ENCODE data around the gene SORCS1.

SORCS1 gene

DNA sequence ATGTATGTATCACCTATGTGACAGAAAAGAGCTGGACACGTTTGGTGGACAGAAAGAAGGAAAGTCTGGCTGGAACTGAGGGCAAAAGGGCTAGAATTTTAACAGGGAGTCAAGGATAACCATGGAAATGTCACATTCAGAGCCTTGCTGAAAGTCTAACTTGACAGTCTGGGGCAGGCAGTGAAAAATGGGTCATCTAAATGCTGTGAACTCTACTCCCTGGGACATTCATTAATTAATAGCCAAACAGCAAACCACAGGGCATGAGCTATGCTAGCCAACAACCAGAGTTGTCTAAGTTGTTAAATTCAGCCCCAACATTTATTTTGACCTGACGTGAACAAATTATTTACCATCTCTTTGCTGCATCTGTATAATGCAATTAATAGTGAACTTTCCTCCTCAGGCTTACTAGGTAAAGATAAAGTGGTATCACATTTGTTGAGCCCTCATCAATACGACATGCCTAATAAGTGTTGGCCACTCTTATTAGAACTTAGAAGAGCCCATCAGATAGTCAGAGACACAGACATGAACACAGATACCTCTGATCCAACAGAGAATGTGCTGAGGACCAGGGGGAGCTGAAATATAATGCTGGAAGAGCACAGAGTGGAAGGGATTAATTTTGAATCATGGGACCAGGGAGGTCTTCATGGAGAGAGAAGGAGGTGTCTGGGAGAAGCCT is 109.9 kb downstream of the SORCS1 start:
- no peak overlapping the region for H3K4me3 ChIP-seq (ENCODE audit: low read length)
- no CpG with 5 or more reads among the region's 3 CpGs for WGBS (ENCODE audit: insufficient coverage, insufficient read length)
- no peak for DNase-seq (ENCODE audit: low read depth, low spot score)
- H3K4me1 ChIP-seq (ENCODE audit: control insufficient read depth, insufficient read depth, low read length) = no peaks in the 10 kb centered on the region
- no peaks in the 10 kb centered on the region for H3K27me3 ChIP-seq (ENCODE audit: control insufficient read depth, insufficient read depth, low read length)
- no peaks in the 10 kb centered on the region for H3K36me3 ChIP-seq (ENCODE audit: control insufficient read depth, insufficient read depth, low read length)
- H3K9me3 ChIP-seq (ENCODE audit: control insufficient read depth, insufficient read depth, low read length) = no peaks in the 10 kb centered on the region
- no peak overlapping the region for H3K27ac ChIP-seq (ENCODE audit: low read length)

- no peak for DNase-seq (ENCODE audit: low read depth, low spot score)
- Histone ChIP-seq H3K27ac (ENCODE audit: low read length) (no peak overlapping the region), H3K36me3 (ENCODE audit: control insufficient read depth, insufficient read depth, low read length) (no peaks in the 10 kb centered on the region), H3K27me3 (ENCODE audit: control insufficient read depth, insufficient read depth, low read length) (no peaks in the 10 kb centered on the region), H3K4me3 (ENCODE audit: low read length) (no peak overlapping the region), H3K4me1 (ENCODE audit: control insufficient read depth, insufficient read depth, low read length) (no peaks in the 10 kb centered on the region), H3K9me3 (ENCODE audit: control insufficient read depth, insufficient read depth, low read length) (no peaks in the 10 kb centered on the region)
- WGBS (ENCODE audit: insufficient coverage, insufficient read length) = no CpG with 5 or more reads among the region's 1 CpG
Observed at GRCh38 chr10:107051769-107052168, 112.7 kb downstream of the SORCS1 start.

GRCh38 chr10:107043461-107043860 is 121.0 kb downstream of the SORCS1 start:
- Histone ChIP-seq H3K27me3 (ENCODE audit: control insufficient read depth, insufficient read depth, low read length) (no peaks in the 10 kb centered on the region), H3K9me3 (ENCODE audit: control insufficient read depth, insufficient read depth, low read length) (no peaks in the 10 kb centered on the region), H3K36me3 (ENCODE audit: control insufficient read depth, insufficient read depth, low read length) (no peaks in the 10 kb centered on the region), H3K27ac (ENCODE audit: low read length) (no peak overlapping the region), H3K4me1 (ENCODE audit: control insufficient read depth, insufficient read depth, low read length) (no peaks in the 10 kb centered on the region), H3K4me3 (ENCODE audit: low read length) (no peak overlapping the region)
- WGBS (ENCODE audit: insufficient coverage, insufficient read length) = no CpG with 5 or more reads among the region's 3 CpGs
- DNase-seq (ENCODE audit: low read depth, low spot score) = no peak

- no peak overlapping the region for H3K27ac ChIP-seq (ENCODE audit: low read length)
- WGBS (ENCODE audit: insufficient coverage, insufficient read length) = no CpG with 5 or more reads among the region's 10 CpGs
- H3K27me3 ChIP-seq (ENCODE audit: control insufficient read depth, insufficient read depth, low read length) = no peaks in the 10 kb centered on the region
- no peaks in the 10 kb centered on the region for H3K9me3 ChIP-seq (ENCODE audit: control insufficient read depth, insufficient read depth, low read length)
- DNase-seq (ENCODE audit: low read depth, low spot score) = no peak
- no peak overlapping the region for H3K4me3 ChIP-seq (ENCODE audit: low read length)
- H3K36me3 ChIP-seq (ENCODE audit: control insufficient read depth, insufficient read depth, low read length) = no peaks in the 10 kb centered on the region
- H3K4me1 ChIP-seq (ENCODE audit: control insufficient read depth, insufficient read depth, low read length) = no peaks in the 10 kb centered on the region
Observed at GRCh38 chr10:107037192-107038122, 127.0 kb downstream of the SORCS1 start.

DNA sequence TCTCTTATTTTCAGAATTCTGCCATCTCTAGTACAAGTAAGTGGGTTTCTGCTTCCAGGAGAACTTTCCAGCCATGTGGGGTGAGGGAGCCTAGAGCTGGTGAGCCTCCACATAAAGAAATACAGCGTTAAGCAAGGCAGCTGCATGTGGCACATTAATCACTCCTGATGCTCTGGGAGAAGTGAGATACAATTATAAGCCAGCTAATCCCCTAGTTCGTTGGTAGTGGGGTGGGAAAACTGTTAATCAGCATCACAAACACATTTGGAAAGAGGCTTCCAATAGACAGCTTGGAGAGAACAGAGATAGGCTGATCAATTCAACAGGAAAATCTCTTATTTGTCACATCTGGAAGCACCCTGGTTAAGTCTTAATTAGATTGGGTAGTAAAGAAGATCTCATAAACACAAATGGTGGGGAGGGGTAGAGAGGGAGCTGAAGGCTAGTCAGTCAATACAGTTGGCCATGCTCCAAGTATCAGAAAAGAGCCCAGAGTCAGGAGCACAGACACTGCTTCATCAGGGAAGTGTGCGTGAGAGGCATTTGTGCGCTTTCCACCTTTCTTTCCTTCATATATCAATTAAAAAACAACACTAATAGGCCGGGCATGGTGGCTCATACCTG is 130.6 kb downstream of the SORCS1 start:
- Histone ChIP-seq H3K36me3 (ENCODE audit: control insufficient read depth, insufficient read depth, low read length) (no peaks in the 10 kb centered on the region), H3K4me3 (ENCODE audit: low read length) (no peak overlapping the region), H3K9me3 (ENCODE audit: control insufficient read depth, insufficient read depth, low read length) (no peaks in the 10 kb centered on the region), H3K27ac (ENCODE audit: low read length) (no peak overlapping the region), H3K4me1 (ENCODE audit: control insufficient read depth, insufficient read depth, low read length) (no peaks in the 10 kb centered on the region), H3K27me3 (ENCODE audit: control insufficient read depth, insufficient read depth, low read length) (no peaks in the 10 kb centered on the region)
- DNase-seq (ENCODE audit: low read depth, low spot score) = no peak
- no CpG with 5 or more reads among the region's 5 CpGs for WGBS (ENCODE audit: insufficient coverage, insufficient read length)

DNA sequence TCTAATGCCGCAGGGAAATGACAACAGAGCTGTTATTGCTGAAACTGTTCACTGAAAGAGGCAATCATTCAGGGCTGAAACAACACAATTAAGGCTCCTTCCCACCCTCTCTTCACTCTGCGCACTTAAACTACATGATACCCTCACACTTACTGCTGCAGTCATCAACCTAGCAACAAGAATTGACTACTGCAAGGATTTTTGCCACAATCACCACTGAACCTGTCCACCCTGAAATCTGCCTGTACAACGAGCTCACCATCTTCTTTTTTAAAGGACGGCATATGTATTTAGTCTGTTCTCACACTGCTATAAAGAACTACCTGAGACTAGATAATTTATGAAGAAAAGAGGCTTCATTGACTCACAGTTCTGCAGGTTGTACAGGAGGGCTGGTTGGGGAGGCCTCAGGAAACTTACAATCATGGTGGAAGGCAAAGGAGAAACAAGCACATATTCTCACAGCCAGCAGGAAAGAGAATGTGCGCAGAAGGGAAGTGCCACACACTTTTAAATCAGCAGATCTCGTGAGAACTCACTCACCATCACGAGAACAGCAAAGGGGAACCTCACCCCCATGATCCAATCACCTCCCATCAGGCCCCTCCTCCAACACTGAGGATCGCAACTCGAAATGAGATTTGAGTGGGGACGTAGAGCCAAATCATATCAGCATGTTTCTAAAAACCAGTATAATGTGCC is 131.7 kb downstream of the SORCS1 start:
- Histone ChIP-seq H3K27ac (ENCODE audit: low read length) (no peak overlapping the region), H3K27me3 (ENCODE audit: control insufficient read depth, insufficient read depth, low read length) (no peaks in the 10 kb centered on the region), H3K9me3 (ENCODE audit: control insufficient read depth, insufficient read depth, low read length) (no peaks in the 10 kb centered on the region), H3K4me3 (ENCODE audit: low read length) (no peak overlapping the region), H3K4me1 (ENCODE audit: control insufficient read depth, insufficient read depth, low read length) (no peaks in the 10 kb centered on the region), H3K36me3 (ENCODE audit: control insufficient read depth, insufficient read depth, low read length) (no peaks in the 10 kb centered on the region)
- whole genome bisulfite sequencing (ENCODE audit: insufficient coverage, insufficient read length) = no CpG with 5 or more reads among the region's 10 CpGs
- no peak for DNase-seq (ENCODE audit: low read depth, low spot score)

GRCh38 chr10:107031931-107032699 is 132.4 kb downstream of the SORCS1 start:
- no CpG with 5 or more reads among the region's 5 CpGs for WGBS (ENCODE audit: insufficient coverage, insufficient read length)
- Histone ChIP-seq H3K27ac (ENCODE audit: low read length) (no peak overlapping the region), H3K9me3 (ENCODE audit: control insufficient read depth, insufficient read depth, low read length) (no peaks in the 10 kb centered on the region), H3K4me3 (ENCODE audit: low read length) (no peak overlapping the region), H3K4me1 (ENCODE audit: control insufficient read depth, insufficient read depth, low read length) (no peaks in the 10 kb centered on the region), H3K36me3 (ENCODE audit: control insufficient read depth, insufficient read depth, low read length) (no peaks in the 10 kb centered on the region), H3K27me3 (ENCODE audit: control insufficient read depth, insufficient read depth, low read length) (no peaks in the 10 kb centered on the region)
- no peak for DNase-seq (ENCODE audit: low read depth, low spot score)

DNA sequence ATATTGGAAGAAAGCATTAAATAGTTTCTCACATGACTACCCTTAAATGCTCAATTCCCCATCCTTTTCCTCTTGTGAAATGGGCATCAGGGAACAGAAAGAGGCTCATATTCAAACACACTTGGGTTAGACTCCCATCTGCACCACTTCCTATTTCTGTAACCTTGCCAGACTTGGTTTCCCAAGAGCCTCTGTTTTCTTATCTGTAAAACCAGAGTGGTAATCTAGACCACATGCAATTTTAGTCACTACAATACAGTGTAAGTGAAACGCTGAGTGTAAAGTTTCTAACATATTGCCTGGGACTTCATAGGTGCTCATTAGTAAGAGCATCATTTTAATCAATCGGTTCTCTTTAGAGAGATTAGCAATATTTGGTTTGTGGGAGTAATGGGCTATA is 136.3 kb downstream of the SORCS1 start:
- no CpG with 5 or more reads among the region's 2 CpGs for WGBS (ENCODE audit: insufficient coverage, insufficient read length)
- Histone ChIP-seq H3K9me3 (ENCODE audit: control insufficient read depth, insufficient read depth, low read length) (no peaks in the 10 kb centered on the region), H3K4me3 (ENCODE audit: low read length) (no peak overlapping the region), H3K36me3 (ENCODE audit: control insufficient read depth, insufficient read depth, low read length) (no peaks in the 10 kb centered on the region), H3K27me3 (ENCODE audit: control insufficient read depth, insufficient read depth, low read length) (no peaks in the 10 kb centered on the region), H3K27ac (ENCODE audit: low read length) (no peak overlapping the region), H3K4me1 (ENCODE audit: control insufficient read depth, insufficient read depth, low read length) (no peaks in the 10 kb centered on the region)
- DNase-seq (ENCODE audit: low read depth, low spot score) = no peak

- no CpG with 5 or more reads among the region's 4 CpGs for WGBS (ENCODE audit: insufficient coverage, insufficient read length)
- Histone ChIP-seq H3K4me3 (ENCODE audit: low read length) (no peak overlapping the region), H3K27me3 (ENCODE audit: control insufficient read depth, insufficient read depth, low read length) (no peaks in the 10 kb centered on the region), H3K36me3 (ENCODE audit: control insufficient read depth, insufficient read depth, low read length) (no peaks in the 10 kb centered on the region), H3K27ac (ENCODE audit: low read length) (no peak overlapping the region), H3K9me3 (ENCODE audit: control insufficient read depth, insufficient read depth, low read length) (no peaks in the 10 kb centered on the region), H3K4me1 (ENCODE audit: control insufficient read depth, insufficient read depth, low read length) (no peaks in the 10 kb centered on the region; the same call in 1 of the 2 replicates)
- DNase-seq (ENCODE audit: low read depth, low spot score) = no peak
Observed at GRCh38 chr10:107025676-107026075, 138.8 kb downstream of the SORCS1 start.
